ENCODE measurements around the gene AKAP7.
A peak's percentile ranks its signal among the peaks of the same experiment; 100 is the strongest.

Gene AKAP7

GRCh38 chr6:131197716-131198115, 62.4 kb downstream of the AKAP7 start:
- no peaks in the 10 kb centered on the region for H3K9me3 ChIP-seq (ENCODE audit: insufficient read depth, low read length)
- no peaks in the 10 kb centered on the region for H3K27me3 ChIP-seq (ENCODE audit: low read length)
- TF ChIP-seq EZH2phosphoT487 (conservative IDR thresholded peaks at IDR 0.05; ENCODE audit: low read length) (no peak), CTCF (IDR thresholded peaks at IDR 0.05; ENCODE audit: insufficient read depth, low read length, poor library complexity, severe bottlenecking) (no peak)
- no peaks in the 10 kb centered on the region for H3K9me2 ChIP-seq (replicated peaks; ENCODE audit: insufficient read depth, low read length)
- no peaks in the 10 kb centered on the region for H3K79me2 ChIP-seq (ENCODE audit: insufficient read depth, low read length)
- no peak overlapping the region for H3K4me2 ChIP-seq (ENCODE audit: low read depth, low read length, poor library complexity, severe bottlenecking)
- H3K27ac ChIP-seq (ENCODE audit: low read depth, low read length), result no peak overlapping the region
- H3F3A ChIP-seq (ENCODE audit: insufficient read depth), result no peaks in the 10 kb centered on the region
- no peaks in the 10 kb centered on the region for H3K36me3 ChIP-seq (ENCODE audit: low read length)
- H3K4me3 ChIP-seq (ENCODE audit: insufficient read depth, low read length, poor library complexity, severe bottlenecking), result no peak overlapping the region
- no peak overlapping the region for H2AFZ ChIP-seq (ENCODE audit: low read depth, low read length, severe bottlenecking)
- H3K9ac ChIP-seq (ENCODE audit: low read length), result no peak overlapping the region
- H4K20me1 ChIP-seq (ENCODE audit: low read depth, low read length), result no peaks in the 10 kb centered on the region

- H3K27me3 ChIP-seq (ENCODE audit: low read length), result no peaks in the 10 kb centered on the region
- no peaks in the 10 kb centered on the region for H3K36me3 ChIP-seq (ENCODE audit: low read length)
- no peaks in the 10 kb centered on the region for H4K20me1 ChIP-seq (ENCODE audit: low read depth, low read length)
- no peaks in the 10 kb centered on the region for H3K9me2 ChIP-seq (replicated peaks; ENCODE audit: insufficient read depth, low read length)
- no peak overlapping the region for H3K4me3 ChIP-seq (ENCODE audit: insufficient read depth, low read length, poor library complexity, severe bottlenecking)
- peak overlapping the region; percentile 22 for H3K4me2 ChIP-seq (ENCODE audit: low read depth, low read length, poor library complexity, severe bottlenecking)
- TF ChIP-seq EZH2phosphoT487 (conservative IDR thresholded peaks at IDR 0.05; ENCODE audit: low read length) (no peak), CTCF (IDR thresholded peaks at IDR 0.05; ENCODE audit: insufficient read depth, low read length, poor library complexity, severe bottlenecking) (peak; percentile 87)
- no peaks in the 10 kb centered on the region for H3K79me2 ChIP-seq (ENCODE audit: insufficient read depth, low read length)
- no peaks in the 10 kb centered on the region for H3F3A ChIP-seq (ENCODE audit: insufficient read depth)
- no peak overlapping the region for H2AFZ ChIP-seq (ENCODE audit: low read depth, low read length, severe bottlenecking)
- H3K9ac ChIP-seq (ENCODE audit: low read length), result no peak overlapping the region
- H3K9me3 ChIP-seq (ENCODE audit: insufficient read depth, low read length), result no peaks in the 10 kb centered on the region
- no peak overlapping the region for H3K27ac ChIP-seq (ENCODE audit: low read depth, low read length)
Observed at GRCh38 chr6:131199568-131200272, 64.5 kb downstream of the AKAP7 start.

- Histone ChIP-seq H2AFZ (ENCODE audit: low read depth, low read length, severe bottlenecking) (no peak overlapping the region), H3K4me2 (ENCODE audit: low read depth, low read length, poor library complexity, severe bottlenecking) (no peak overlapping the region), H3K79me2 (ENCODE audit: insufficient read depth, low read length) (no peaks in the 10 kb centered on the region), H4K20me1 (ENCODE audit: low read depth, low read length) (no peaks in the 10 kb centered on the region), H3K27ac (ENCODE audit: low read depth, low read length) (no peak overlapping the region), H3K9me3 (ENCODE audit: insufficient read depth, low read length) (no peaks in the 10 kb centered on the region), H3K9ac (ENCODE audit: low read length) (no peak overlapping the region), H3K27me3 (ENCODE audit: low read length) (no peaks in the 10 kb centered on the region), H3K36me3 (ENCODE audit: low read length) (no peaks in the 10 kb centered on the region), H3K4me3 (ENCODE audit: insufficient read depth, low read length, poor library complexity, severe bottlenecking) (no peak overlapping the region), H3K9me2 (replicated peaks; ENCODE audit: insufficient read depth, low read length) (no peaks in the 10 kb centered on the region), H3F3A (ENCODE audit: insufficient read depth) (no peaks in the 10 kb centered on the region)
- no peak for TF ChIP-seq CTCF (IDR thresholded peaks at IDR 0.05; ENCODE audit: insufficient read depth, low read length, poor library complexity, severe bottlenecking)
- no peak for TF ChIP-seq EZH2phosphoT487 (conservative IDR thresholded peaks at IDR 0.05; ENCODE audit: low read length)
Observed at GRCh38 chr6:131205481-131206244, 70.4 kb downstream of the AKAP7 start.

All from SU-DHL-6 (cell line).